IMR-90 (cell line): ENCODE data around the gene SLC39A11. TPM values are rescaled to one million over a fixed set of nuclear protein-coding genes. Genes with fewer than 3 reads are reported as not detected.

Experiments
- ATAC-seq: fragments of 200-7000 bp; cut with Tn5 transposase; 2 replicates; pipeline ENCODE4 v1.9.1; 2020; ENCODE audit warnings: low read depth, mild to moderate bottlenecking, moderate library complexity
- BruUV-seq: library from RNA; stranded (reverse); fragments of 400-500 nt; replicated peaks from 2 replicates; lab custom pipeline; 2021; lab: Mats Ljungman, UMichigan
- CTCF ChIA-PET: fragments of 300-600 bp; formaldehyde crosslinking; extraction: SDS; loops from one replicate; lab custom pipeline; 2021; ENCODE audit warnings: antibody characterized with exemption; lab: Yijun Ruan, JAX
- POLR2A ChIA-PET: fragments of 300-600 bp; sonication (Branson Sonifier 250); formaldehyde crosslinking; loops from one replicate; lab custom pipeline; 2022; ENCODE audit warnings: antibody characterized with exemption; ENCODE audit not compliant: unreplicated experiment; lab: Charles Lee
- DNase-seq: peaks from one replicate; pipeline ENCODE4 v3.0.0; 2013
- H2AFZ ChIP-seq: replicated peaks from 2 replicates; pipeline ENCODE3; 2013; ENCODE audit warnings: low read length, mild to moderate bottlenecking; ENCODE audit not compliant: poor library complexity
- H2AK5ac ChIP-seq: 2 replicates; pipeline ENCODE4 v1.6.1; 2013; ENCODE audit warnings: low read depth, low read length, inconsistent platforms
- H2AK9ac ChIP-seq: replicated peaks from 2 replicates; pipeline ENCODE3; 2013; ENCODE audit warnings: mild to moderate bottlenecking, low read depth, low read length, moderate library complexity; ENCODE audit not compliant: poor library complexity
- H2BK120ac ChIP-seq: 2 replicates; pipeline ENCODE4 v1.6.1; 2013; ENCODE audit warnings: low read depth, low read length, inconsistent platforms
- H2BK15ac ChIP-seq: 3 replicates; pipeline ENCODE4 v1.6.1; 2013; ENCODE audit warnings: low read depth, low read length, inconsistent platforms
- H2BK20ac ChIP-seq: 2 replicates; pipeline ENCODE4 v1.6.1; 2013; ENCODE audit warnings: low read depth, mild to moderate bottlenecking, inconsistent platforms, low read length, moderate library complexity
- H2BK5ac ChIP-seq: 2 replicates; pipeline ENCODE4 v1.6.1; 2013; ENCODE audit warnings: mild to moderate bottlenecking, low read depth, low read length, inconsistent platforms; ENCODE audit not compliant: poor library complexity, severe bottlenecking
- H3K14ac ChIP-seq: replicated peaks from 2 replicates; pipeline ENCODE4 v1.6.1; 2013; ENCODE audit warnings: low read depth, low read length, inconsistent platforms
- H3K18ac ChIP-seq: 2 replicates; pipeline ENCODE4 v1.6.1; 2013; ENCODE audit warnings: low read depth, low read length, control low read depth
- H3K23ac ChIP-seq: 2 replicates; pipeline ENCODE4 v1.6.1; 2013; ENCODE audit warnings: low read depth, low read length, inconsistent platforms
- H3K27ac ChIP-seq: 2 replicates; pipeline ENCODE4 v1.5.1; 2013; ENCODE audit warnings: mild to moderate bottlenecking, control low read depth, low read length; ENCODE audit not compliant: insufficient read depth
- H3K27me3 ChIP-seq: 2 replicates; pipeline ENCODE4 v1.6.1; 2013; ENCODE audit warnings: low read length; ENCODE audit not compliant: control insufficient read depth, insufficient read depth
- H3K36me3 ChIP-seq: 2 replicates; pipeline ENCODE4 v1.6.1; 2013; ENCODE audit warnings: low read length, mixed read lengths; ENCODE audit not compliant: control insufficient read depth, insufficient read depth
- H3K4ac ChIP-seq: 2 replicates; pipeline ENCODE4 v1.6.1; 2013; ENCODE audit warnings: low read depth, low read length, inconsistent platforms
- H3K4me1 ChIP-seq: 2 replicates; pipeline ENCODE4 v1.6.1; 2013; ENCODE audit warnings: low read length, mixed read lengths; ENCODE audit not compliant: control insufficient read depth, insufficient read depth
- H3K4me2 ChIP-seq: 2 replicates; pipeline ENCODE4 v1.6.1; 2013; ENCODE audit warnings: low read depth, mild to moderate bottlenecking, control low read depth, low read length, moderate library complexity
- H3K4me3 ChIP-seq: 2 replicates; pipeline ENCODE4 v1.5.1; 2013; ENCODE audit warnings: low read depth, mild to moderate bottlenecking, control low read depth, low read length, moderate library complexity; ENCODE audit not compliant: insufficient read depth
- H3K56ac ChIP-seq: 2 replicates; pipeline ENCODE4 v1.6.1; 2013; ENCODE audit warnings: low read length, inconsistent platforms; ENCODE audit not compliant: insufficient read depth; ENCODE audit errors: extremely low read depth
- H3K79me1 ChIP-seq, 2 experiments: 2 replicates each; pipeline ENCODE4 v1.6.1; 2013; ENCODE audit warnings: low read length in 2 of 2, inconsistent platforms in 1 of 2, low read depth in 1 of 2
- H3K9ac ChIP-seq: 2 replicates; pipeline ENCODE4 v1.6.1; 2013; ENCODE audit warnings: low read depth, low read length, control low read depth
- H3K9me1 ChIP-seq: 2 replicates; pipeline ENCODE4 v1.6.1; 2013; ENCODE audit warnings: low read length, inconsistent platforms; ENCODE audit not compliant: insufficient read depth
- H3K9me3 ChIP-seq: 2 replicates; pipeline ENCODE4 v1.6.1; 2013; ENCODE audit warnings: low read length; ENCODE audit not compliant: control insufficient read depth, insufficient read depth
- H4K20me1 ChIP-seq: 2 replicates; pipeline ENCODE4 v1.6.1; 2013; ENCODE audit warnings: low read length, inconsistent platforms; ENCODE audit not compliant: insufficient read depth
- H4K5ac ChIP-seq: 2 replicates; pipeline ENCODE4 v1.6.1; 2013; ENCODE audit warnings: mild to moderate bottlenecking, low read depth, low read length, control low read depth
- H4K8ac ChIP-seq, 2 experiments: 2 replicates each; pipeline ENCODE4 v1.6.1; 2013; ENCODE audit warnings: low read depth in 2 of 2, low read length in 2 of 2, control low read depth in 1 of 2, inconsistent platforms in 1 of 2
- H4K91ac ChIP-seq: 2 replicates; pipeline ENCODE4 v1.6.1; 2013; ENCODE audit warnings: low read depth, low read length, inconsistent platforms; ENCODE audit not compliant: insufficient read depth
- CEBPB ChIP-seq: IDR thresholded peaks from 2 replicates; pipeline ENCODE4 v1.6.1; 2012; ENCODE audit warnings: low read depth, low read length, improper control_type of control experiment
- CHD1 ChIP-seq: IDR thresholded peaks from 2 replicates; pipeline ENCODE4 v1.6.1; 2012; ENCODE audit warnings: low read depth, low read length, improper control_type of control experiment
- CTCF ChIP-seq: conservative IDR thresholded peaks from 2 replicates; pipeline ENCODE4 v1.5.1; 2012; ENCODE audit warnings: mild to moderate bottlenecking, low read depth, low read length, improper control_type of control experiment
- MAFK ChIP-seq: IDR thresholded peaks from 2 replicates; pipeline ENCODE4 v1.6.1; 2012; ENCODE audit warnings: low read depth, low read length, improper control_type of control experiment
- MAZ ChIP-seq: IDR thresholded peaks from 2 replicates; pipeline ENCODE4 v1.6.1; 2012; ENCODE audit warnings: low read depth, mild to moderate bottlenecking, low read length, improper control_type of control experiment, moderate library complexity, borderline replicate concordance
- MXI1 ChIP-seq: IDR thresholded peaks from 2 replicates; pipeline ENCODE4 v1.6.1; 2012; ENCODE audit warnings: low read depth, mild to moderate bottlenecking, low read length, moderate library complexity, borderline replicate concordance
- NFE2L2 ChIP-seq: fragments of 150-350 bp; IDR thresholded peaks from 2 replicates; pipeline ENCODE4 v1.6.1; 2016; ENCODE audit warnings: low read depth, mild to moderate bottlenecking, low read length
- RCOR1 ChIP-seq: IDR thresholded peaks from 2 replicates; pipeline ENCODE4 v1.6.1; 2012; ENCODE audit warnings: mild to moderate bottlenecking, low read length, improper control_type of control experiment; ENCODE audit not compliant: insufficient replicate concordance
- RFX5 ChIP-seq: IDR thresholded peaks from 2 replicates; pipeline ENCODE4 v1.8.0; 2012; ENCODE audit warnings: low read depth, mild to moderate bottlenecking, low read length, moderate library complexity
- SMC3 ChIP-seq: fragments of 150-350 bp; IDR thresholded peaks from 2 replicates; pipeline ENCODE4 v1.6.1; 2016; ENCODE audit warnings: low read depth, mild to moderate bottlenecking, antibody characterized with exemption, low read length, moderate library complexity
- WGBS, 2 experiments: methylation state at CpG; one replicate each; pipeline versions ENCODE4 v1.1.5 to v1.1.7; 2013; ENCODE audit warnings: missing lambda C conversion rate in 2 of 2; ENCODE audit not compliant: insufficient read length in 1 of 2; ENCODE audit errors: extremely low coverage in 2 of 2; 5-methylcytosine and 5-hydroxymethylcytosine counted together
- dilution Hi-C: fragments of 300-500 bp; cut with HindIII; formaldehyde crosslinking; loops from one replicate; pipeline ENCODE4 v1.14.3; 2018; ENCODE audit warnings: low sequenced_read_pairs; ENCODE audit not compliant: unreplicated experiment
- in situ Hi-C: fragments of 300-500 bp; cut with MboI; formaldehyde crosslinking; loops from 3 replicates; pipeline ENCODE4 v1.14.3; 2019; ENCODE audit warnings: low sequenced_read_pairs, inconsistent platforms, mixed read lengths
- intact Hi-C: fragments of 100-400 bp; cut with micrococcal nuclease; formaldehyde crosslinking; loops from 2 replicates; pipeline ENCODE4 v1.10.0; 2022
- polyA plus RNA-seq, 3 experiments: library from polyadenylated mRNA; depleted of rRNA; stranded (reverse); fragments of >200 nt; gene quantifications; 2 replicates each; pipeline ENCODE4 v1.2.3, GENCODE V29; 2012; ENCODE audit warnings: low replicate concordance in 1 of 3
- total RNA-seq: library from RNA; depleted of rRNA; stranded (reverse); fragments of >200 nt; gene quantifications from 2 replicates; pipeline ENCODE4 v1.2.3, GENCODE V29; 2012

Gene SLC39A11
- total and polyA plus RNA-seq, 2 of the 4 experiments (the other 2 are of a cell fraction) = 8.8 to 14.3 TPM

GRCh38 chr17:72952641-72953315 lies 139.7 kb downstream of the SLC39A11 start:
- H3K27me3 ChIP-seq = no peaks in the 10 kb centered on the region
- H3K9ac ChIP-seq = no peak overlapping the region
- H3K36me3 ChIP-seq = no peaks in the 10 kb centered on the region
- no peak for TF ChIP-seq RFX5
- no peak for TF ChIP-seq CHD1
- TF ChIP-seq MXI1 = no peak
- no peak for TF ChIP-seq CTCF
- no peak for TF ChIP-seq MAZ
- no peak for TF ChIP-seq NFE2L2
- no peak for TF ChIP-seq MAFK
- TF ChIP-seq RCOR1 = no peak
- no peak for TF ChIP-seq SMC3
- no peak for TF ChIP-seq CEBPB
- POLR2A ChIA-PET = no interaction called here
- no TSS peak for BruUV-seq
- intact Hi-C loops (loop anchor here (5.0 kb wide), 1 partner anchor 1285 kb away; no protein-coding TSS in a partner anchor), dilution Hi-C loops (no loop called here), in situ Hi-C loops (no loop called here)
- H2BK120ac ChIP-seq = no peak overlapping the region
- CTCF ChIA-PET = no interaction called here
- H3K56ac ChIP-seq = no peak overlapping the region
- no peaks in the 10 kb centered on the region for H3K9me3 ChIP-seq
- 87% methylated on average over 6 of the region's 10 CpGs; no CpG with 5 or more reads in 1 of the 2 experiments for WGBS, 2 experiments
- H3K27ac ChIP-seq = no peak overlapping the region
- no peak overlapping the region for H2AK9ac ChIP-seq
- H2BK15ac ChIP-seq = no peak overlapping the region
- no peaks in the 10 kb centered on the region for H3K4me1 ChIP-seq
- H2AK5ac ChIP-seq = no peak overlapping the region
- H4K20me1 ChIP-seq = no peaks in the 10 kb centered on the region
- H3K4ac ChIP-seq = no peak overlapping the region
- H3K4me2 ChIP-seq = no peak overlapping the region
- H3K18ac ChIP-seq = no peak overlapping the region
- peaks cover 3% of the 10 kb centered on the region; the same call in 1 of the 2 replicates for H3K9me1 ChIP-seq
- H4K5ac ChIP-seq = no peak overlapping the region
- DNase-seq (no peak), ATAC-seq (no peak)
- H2BK5ac ChIP-seq = no peak overlapping the region
- no peak overlapping the region for H3K23ac ChIP-seq
- H3K79me1 ChIP-seq = peaks cover 0 to 5% of the 10 kb centered on the region in 2 experiments; a peak in 2 of 4 replicates
- H4K91ac ChIP-seq = no peak overlapping the region
- H4K8ac ChIP-seq = no peak overlapping the region
- no peak overlapping the region for H3K4me3 ChIP-seq
- H2BK20ac ChIP-seq = no peak overlapping the region
- H3K14ac ChIP-seq = no peak overlapping the region
- H2AFZ ChIP-seq = no peak overlapping the region
